Measurements from ENCODE around the gene DCAF5.
"Not testable (repeated sequence)": the region's sequence is repeated elsewhere in the genome, so short reads cannot be mapped to it uniquely, and the experiment has no call there.

The DCAF5 gene

DNA sequence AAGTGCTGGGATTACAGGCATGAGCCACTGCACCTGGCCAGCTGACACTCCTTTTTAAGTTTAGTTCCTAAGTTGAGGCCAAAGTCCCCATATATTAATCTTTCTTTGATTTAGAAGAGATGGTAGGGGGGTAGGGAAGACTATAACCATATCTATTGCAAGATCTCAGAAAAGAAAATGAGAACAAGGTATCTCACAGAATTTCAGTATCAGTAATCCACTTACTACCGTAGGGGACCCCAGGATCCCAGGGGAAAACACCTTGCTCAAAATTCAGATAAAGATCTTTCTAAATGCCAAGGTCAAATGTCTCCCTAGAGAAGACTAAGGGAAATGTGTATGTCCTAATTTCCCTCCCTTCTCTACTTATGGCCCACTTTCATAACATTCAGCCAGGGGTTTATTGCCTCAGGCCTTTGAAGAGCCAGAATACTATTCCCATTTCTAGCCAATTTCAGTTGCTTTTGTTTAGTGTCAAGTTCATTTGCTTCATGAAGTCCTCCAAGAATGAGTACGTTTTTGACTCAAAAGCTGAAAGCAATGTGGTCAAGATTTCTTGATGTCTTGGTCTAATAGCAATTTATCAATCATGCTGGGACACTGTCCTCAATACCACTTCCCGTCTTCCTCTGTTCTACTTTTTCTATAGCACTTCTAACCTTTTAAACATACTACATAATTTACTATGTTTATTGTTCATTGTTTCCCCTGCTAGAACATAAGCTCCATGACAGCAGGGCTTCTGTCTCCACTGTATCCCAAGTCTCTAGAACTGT, 86.3 kb downstream of the DCAF5 start:
- no peak for DNase-seq (ENCODE audit: low read depth, low spot score)
- no peak for TF ChIP-seq EZH2 (IDR thresholded peaks at IDR 0.05)
- no peak for TF ChIP-seq POLR2AphosphoS5 (IDR thresholded peaks at IDR 0.05; ENCODE audit: borderline replicate concordance, low read depth, low read length)
- no peak for TF ChIP-seq FOXP2 (optimal IDR thresholded peaks at IDR 0.05; ENCODE audit: control extremely low read depth, extremely low read length, insufficient read depth)
- Histone ChIP-seq H3K27ac (no peak overlapping the region), H3K9me3 (ENCODE audit: low read depth, low read length) (no peaks in the 10 kb centered on the region), H3K36me3 (ENCODE audit: insufficient read depth, low read length) (peaks cover 2% of the 10 kb centered on the region), H3K9ac (ENCODE audit: insufficient read length) (no peak overlapping the region), H3K4me3 (no peak overlapping the region)

GRCh38 chr14:69065934-69066333, 87.0 kb downstream of the DCAF5 start:
- not testable (repeated sequence) for H3K36me3 ChIP-seq (ENCODE audit: insufficient read depth, low read length); H3K27ac ChIP-seq; H3K4me3 ChIP-seq; H3K9me3 ChIP-seq (ENCODE audit: low read depth, low read length); DNase-seq (ENCODE audit: low read depth, low spot score); H3K9ac ChIP-seq (ENCODE audit: insufficient read length)

DNA sequence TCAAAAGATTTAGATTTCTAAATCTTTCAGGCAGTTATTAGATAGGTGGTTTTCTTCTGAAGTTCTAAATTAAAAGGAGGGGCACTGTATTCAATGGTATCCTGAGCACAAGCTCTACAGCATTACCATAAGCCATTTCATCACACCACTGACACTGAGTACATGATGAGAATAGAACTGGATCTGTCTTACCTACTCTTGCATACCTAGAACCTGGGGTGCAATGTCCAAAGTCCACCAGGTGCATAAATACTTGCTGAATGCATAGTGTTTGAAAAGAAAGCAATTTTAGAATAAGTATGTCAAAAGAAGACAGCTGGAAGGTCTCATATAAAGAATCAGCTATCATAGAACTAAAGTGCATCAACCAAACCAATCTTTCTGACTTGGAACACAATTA, 88.3 kb downstream of the DCAF5 start:
- Histone ChIP-seq H3K36me3 (ENCODE audit: insufficient read depth, low read length) (peaks cover 9% of the 10 kb centered on the region), H3K27ac (no peak overlapping the region), H3K4me3 (no peak overlapping the region), H3K9me3 (ENCODE audit: low read depth, low read length) (no peaks in the 10 kb centered on the region), H3K9ac (ENCODE audit: insufficient read length) (no peak overlapping the region)
- DNase-seq (ENCODE audit: low read depth, low spot score): no peak
- TF ChIP-seq FOXP2 (optimal IDR thresholded peaks at IDR 0.05; ENCODE audit: control extremely low read depth, extremely low read length, insufficient read depth) (no peak), POLR2AphosphoS5 (IDR thresholded peaks at IDR 0.05; ENCODE audit: borderline replicate concordance, low read depth, low read length) (no peak), EZH2 (IDR thresholded peaks at IDR 0.05) (no peak)

DNA sequence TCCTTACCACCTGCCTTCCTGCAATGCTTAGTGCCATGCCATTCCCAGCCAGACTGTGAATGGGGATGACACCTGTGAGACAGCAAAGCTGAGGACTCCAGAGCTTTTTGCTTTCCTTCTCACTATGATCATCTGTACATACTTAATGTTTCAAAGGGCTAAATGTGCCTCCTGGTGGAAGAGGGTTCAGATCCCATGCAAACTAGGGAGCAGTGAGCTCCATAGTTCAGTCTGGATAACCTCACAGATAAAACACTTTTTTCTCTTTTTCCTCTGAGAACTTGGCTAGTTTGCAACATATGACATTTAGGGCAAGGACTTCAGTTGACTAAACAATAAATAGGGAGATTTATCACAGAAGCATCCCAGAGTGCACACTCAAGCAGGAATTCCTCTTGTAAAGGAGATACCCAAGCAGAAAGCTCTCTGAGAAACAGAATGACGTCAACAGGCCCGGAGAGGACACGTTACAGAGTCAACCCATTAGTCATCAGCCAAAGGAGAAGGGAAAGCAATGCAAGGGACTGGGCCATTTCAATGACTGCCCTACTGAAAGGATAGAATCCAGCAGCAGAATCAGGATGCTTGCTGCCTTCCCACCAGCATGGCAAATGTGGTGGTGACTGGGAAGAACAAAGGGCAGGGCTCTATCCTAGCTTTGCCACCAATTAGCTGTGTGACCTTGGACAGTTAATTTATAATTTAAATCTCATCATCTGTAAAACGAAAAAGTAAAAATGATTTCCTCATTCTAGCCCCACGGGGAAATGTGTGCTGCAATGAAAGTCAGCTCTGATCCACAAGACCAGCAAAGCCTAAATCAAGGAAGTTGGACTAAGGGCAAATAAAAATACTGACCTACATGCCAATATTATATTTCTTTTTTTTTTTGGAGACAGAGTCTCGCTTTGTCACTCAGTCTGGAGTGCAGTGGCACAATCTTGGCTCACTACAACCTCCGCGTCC, 93.0 kb downstream of the DCAF5 start:
- Histone ChIP-seq H3K27ac (no peak overlapping the region), H3K4me3 (no peak overlapping the region), H3K9ac (ENCODE audit: insufficient read length) (no peak overlapping the region), H3K9me3 (ENCODE audit: low read depth, low read length) (no peaks in the 10 kb centered on the region), H3K36me3 (ENCODE audit: insufficient read depth, low read length) (peaks cover 15% of the 10 kb centered on the region)
- TF ChIP-seq POLR2AphosphoS5 (IDR thresholded peaks at IDR 0.05; ENCODE audit: borderline replicate concordance, low read depth, low read length): no peak
- no peak for DNase-seq (ENCODE audit: low read depth, low spot score)

- Histone ChIP-seq H3K27ac (no peak overlapping the region), H3K4me3 (no peak overlapping the region), H3K36me3 (ENCODE audit: insufficient read depth, low read length) (peaks cover 27% of the 10 kb centered on the region), H3K9ac (ENCODE audit: insufficient read length) (no peak overlapping the region), H3K9me3 (ENCODE audit: low read depth, low read length) (no peaks in the 10 kb centered on the region)
- no peak for DNase-seq (ENCODE audit: low read depth, low spot score)
- TF ChIP-seq FOXP2 (optimal IDR thresholded peaks at IDR 0.05; ENCODE audit: control extremely low read depth, extremely low read length, insufficient read depth): no peak
- TF ChIP-seq POLR2AphosphoS5 (IDR thresholded peaks at IDR 0.05; ENCODE audit: borderline replicate concordance, low read depth, low read length): no peak
- TF ChIP-seq EZH2 (IDR thresholded peaks at IDR 0.05): no peak
Measured at GRCh38 chr14:69055999-69056788, 96.7 kb downstream of the DCAF5 start.

DNA sequence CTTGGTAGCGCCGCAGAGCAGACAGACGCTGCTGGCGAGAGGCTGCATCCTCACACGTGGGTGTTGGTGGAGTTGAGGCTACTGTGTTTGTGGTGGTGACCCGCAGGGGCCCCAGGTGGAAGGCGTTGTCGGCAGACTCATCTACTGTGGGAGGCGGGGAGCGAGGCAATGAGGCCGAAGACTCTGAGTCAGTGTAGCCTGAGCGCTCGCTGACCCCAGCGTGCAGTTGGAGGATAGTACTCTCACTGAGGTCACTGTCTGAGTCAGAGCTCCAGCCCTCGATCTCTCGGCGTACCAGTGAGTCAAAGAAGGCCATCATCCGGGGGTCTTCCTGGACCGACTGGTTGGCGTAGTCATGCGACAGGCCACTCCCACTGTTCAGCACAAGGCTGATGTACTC, 97.8 kb downstream of the DCAF5 start:
- TF ChIP-seq EZH2 (IDR thresholded peaks at IDR 0.05) (no peak), FOXP2 (optimal IDR thresholded peaks at IDR 0.05; ENCODE audit: control extremely low read depth, extremely low read length, insufficient read depth) (no peak), POLR2AphosphoS5 (IDR thresholded peaks at IDR 0.05; ENCODE audit: borderline replicate concordance, low read depth, low read length) (no peak)
- H3K4me3 ChIP-seq: no peak overlapping the region
- DNase-seq (ENCODE audit: low read depth, low spot score): no peak
- H3K27ac ChIP-seq: no peak overlapping the region
- no peak overlapping the region for H3K9ac ChIP-seq (ENCODE audit: insufficient read length)
- H3K9me3 ChIP-seq (ENCODE audit: low read depth, low read length): no peaks in the 10 kb centered on the region
- H3K36me3 ChIP-seq (ENCODE audit: insufficient read depth, low read length): peaks cover 24% of the 10 kb centered on the region; the same call in 1 of the 2 replicates

DNA sequence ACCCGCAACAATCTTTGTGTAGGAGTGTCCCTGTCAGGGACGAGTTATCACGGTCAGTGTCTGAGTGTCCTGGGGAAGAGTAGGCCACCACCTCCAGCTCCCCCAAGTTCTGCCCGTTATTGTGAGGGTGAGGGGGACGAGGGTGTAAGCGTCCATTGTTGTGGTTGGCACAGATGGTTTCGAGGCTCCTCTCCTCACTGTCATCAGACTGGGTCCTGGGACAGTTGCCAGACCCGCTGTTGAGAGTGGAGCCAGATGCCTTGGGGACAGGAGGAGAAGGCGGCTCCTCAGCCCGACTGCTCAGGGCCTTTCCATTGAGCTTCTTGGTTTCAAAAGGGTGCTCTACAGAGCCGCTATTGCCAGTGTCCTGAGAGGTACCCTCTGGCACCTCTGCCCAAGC, 98.9 kb downstream of the DCAF5 start:
- Histone ChIP-seq H3K27ac (no peak overlapping the region), H3K4me3 (no peak overlapping the region), H3K36me3 (ENCODE audit: insufficient read depth, low read length) (peaks cover 24% of the 10 kb centered on the region; the same call in 1 of the 2 replicates), H3K9me3 (ENCODE audit: low read depth, low read length) (no peaks in the 10 kb centered on the region), H3K9ac (ENCODE audit: insufficient read length) (no peak overlapping the region)
- DNase-seq (ENCODE audit: low read depth, low spot score): no peak
- no peak for TF ChIP-seq FOXP2 (optimal IDR thresholded peaks at IDR 0.05; ENCODE audit: control extremely low read depth, extremely low read length, insufficient read depth)
- TF ChIP-seq EZH2 (IDR thresholded peaks at IDR 0.05): no peak
- no peak for TF ChIP-seq POLR2AphosphoS5 (IDR thresholded peaks at IDR 0.05; ENCODE audit: borderline replicate concordance, low read depth, low read length)

- H3K9me3 ChIP-seq (ENCODE audit: low read depth, low read length): no peaks in the 10 kb centered on the region
- peaks cover 24% of the 10 kb centered on the region; the same call in 1 of the 2 replicates for H3K36me3 ChIP-seq (ENCODE audit: insufficient read depth, low read length)
- H3K4me3 ChIP-seq: no peak overlapping the region
- no peak for TF ChIP-seq FOXP2 (optimal IDR thresholded peaks at IDR 0.05; ENCODE audit: control extremely low read depth, extremely low read length, insufficient read depth)
- TF ChIP-seq POLR2AphosphoS5 (IDR thresholded peaks at IDR 0.05; ENCODE audit: borderline replicate concordance, low read depth, low read length): no peak
- TF ChIP-seq EZH2 (IDR thresholded peaks at IDR 0.05): no peak
- H3K27ac ChIP-seq: no peak overlapping the region
- no peak overlapping the region for H3K9ac ChIP-seq (ENCODE audit: insufficient read length)
- DNase-seq (ENCODE audit: low read depth, low spot score): no peak
Measured at GRCh38 chr14:69052181-69052601, 100.7 kb downstream of the DCAF5 start.

All from SK-N-MC (cell line).